Astrocyte of the cerebellum (primary cell): ENCODE data around the gene TTC38.

Experiments
- DNase-seq: peaks from one replicate; pipeline ENCODE4 v3.0.0-alpha.2; 2011; ENCODE audit warnings: low read depth
- H3K4me3 ChIP-seq: 2 replicates; pipeline ENCODE4 v1.5.1; 2011; ENCODE audit warnings: mild to moderate bottlenecking, low read depth, low read length, moderate library complexity
- CTCF ChIP-seq: IDR thresholded peaks from 2 replicates; pipeline ENCODE4 v1.5.1; 2012; ENCODE audit warnings: low read length, low read depth, moderate library complexity, mild to moderate bottlenecking; ENCODE audit errors: missing control alignments
- in situ Hi-C: cut with HindIII; loops from 2 replicates; pipeline ENCODE4 v1.10.0; 2017; ENCODE audit warnings: low sequenced_read_pairs

Gene TTC38

GRCh38 chr22:46267431-46268279 is at the start of gene TTC38:
Gene TTC38 (plus strand): TSS chr22:46268008. CDS start chr22:46268040, 32 bp downstream.
- peak; percentile 33 for DNase-seq
- in situ Hi-C loops: no loop called here
- TF ChIP-seq CTCF: no peak
- peak within 1 kb of the TSS; percentile 89 for H3K4me3 ChIP-seq

DNA sequence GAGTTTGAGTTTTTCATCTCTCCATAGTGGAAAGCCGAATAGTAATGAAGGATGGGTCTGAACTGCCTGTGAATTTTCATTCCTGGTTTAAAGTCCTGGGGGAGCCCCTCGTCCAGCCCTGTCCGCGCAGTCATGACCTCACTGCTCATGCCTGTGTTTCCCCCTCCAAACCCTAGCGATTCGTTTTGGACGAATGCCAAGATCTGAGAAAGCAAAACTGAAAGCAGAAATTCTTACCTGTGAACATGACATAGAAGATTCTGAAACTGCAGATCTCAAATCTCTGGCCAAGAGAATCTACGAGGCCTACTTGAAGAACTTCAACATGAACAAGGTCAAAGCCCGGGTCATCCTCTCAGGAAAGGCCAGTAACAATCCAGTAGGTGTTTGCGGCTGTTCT is 48.2 kb upstream of the TTC38 start:
- in situ Hi-C loops: no loop called here
- no peak for TF ChIP-seq CTCF
- no peak for DNase-seq
- H3K4me3 ChIP-seq: no peak overlapping the region

DNA sequence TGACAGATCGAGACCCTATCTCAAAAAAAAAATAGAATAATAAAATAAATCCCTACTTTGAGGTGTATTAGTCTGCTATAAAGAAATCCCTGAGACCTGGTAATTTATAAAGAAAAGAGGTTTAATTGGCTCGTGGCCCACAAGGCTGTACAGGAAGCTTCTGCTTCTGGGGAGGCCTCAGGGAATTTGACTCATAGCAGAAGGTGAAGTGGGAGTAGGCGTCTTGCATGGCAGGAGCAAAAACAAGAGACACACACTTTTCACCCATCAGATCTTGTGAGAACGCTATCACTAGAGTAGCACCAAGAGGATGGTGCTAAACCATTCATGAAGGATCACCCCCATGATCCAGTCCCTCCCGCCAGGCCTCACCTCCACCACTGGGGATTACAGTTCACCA is 46.9 kb upstream of the TTC38 start:
- in situ Hi-C loops: no loop called here
- no peak overlapping the region for H3K4me3 ChIP-seq
- DNase-seq: no peak
- no peak for TF ChIP-seq CTCF

- H3K4me3 ChIP-seq: no peak overlapping the region
- TF ChIP-seq CTCF: no peak
- DNase-seq: no peak
- in situ Hi-C loops: no loop called here
These were observed 43.5 kb upstream of the TTC38 start for GRCh38 chr22:46224044-46224897.

- no peak for DNase-seq
- no peak overlapping the region for H3K4me3 ChIP-seq
- TF ChIP-seq CTCF: no peak
- in situ Hi-C loops: no loop called here
These were observed 42.9 kb upstream of the TTC38 start for GRCh38 chr22:46224898-46225290.

DNA sequence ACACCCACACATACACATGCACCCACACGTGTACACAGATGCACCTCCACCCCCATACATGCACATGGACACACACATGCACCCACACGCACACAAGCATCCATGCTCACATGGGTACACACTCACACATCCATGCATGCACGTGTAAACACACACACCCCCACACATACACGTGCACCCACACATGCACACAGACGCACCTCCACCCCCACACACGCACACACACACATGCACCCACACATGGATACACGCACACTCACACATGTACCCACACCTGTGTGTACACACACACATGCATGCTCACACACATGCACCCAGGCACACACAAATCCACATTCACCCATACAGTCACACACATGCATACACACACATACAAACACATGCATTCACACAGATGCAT is 42.2 kb upstream of the TTC38 start:
- in situ Hi-C loops: no loop called here
- no peak overlapping the region for H3K4me3 ChIP-seq
- DNase-seq: no peak
- no peak for TF ChIP-seq CTCF
